22Rv1 (cell line): Measurements from ENCODE around the gene CACNG1.

ENCODE experiments used
- ZFX ChIP-seq: fragments of 450-650 bp; IDR thresholded peaks from 2 replicates; pipeline ENCODE4 v1.6.1; 2017; ENCODE audit warnings: antibody characterized with exemption, borderline replicate concordance
- TF ChIP-seq, protein P1 (sequence below): fragments of 450-650 bp; IDR thresholded peaks from 2 replicates; pipeline ENCODE4 v1.5.1; 2017; ENCODE audit warnings: mild to moderate bottlenecking

DNA sequence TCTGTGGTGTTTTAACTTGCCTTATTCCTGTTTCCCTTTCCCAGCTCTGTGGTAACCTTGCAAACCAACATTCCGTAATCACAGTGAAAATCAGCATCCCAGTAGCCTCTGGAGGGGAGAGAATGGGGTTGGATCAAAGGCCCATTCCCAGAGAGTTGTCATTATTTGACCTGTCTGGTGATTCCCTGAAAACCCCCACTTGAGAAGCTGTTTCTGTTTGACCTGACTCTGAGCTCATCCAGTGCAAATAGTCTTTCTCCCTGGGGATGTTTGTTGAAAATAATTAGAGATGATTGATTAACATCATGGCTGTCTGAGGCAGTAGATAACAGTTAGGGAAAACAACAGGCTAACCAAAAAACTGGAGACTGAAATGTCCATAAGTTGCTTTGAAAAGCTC lies 3.0 kb downstream of the CACNG1 start:
- TF ChIP-seq, protein P1, sequence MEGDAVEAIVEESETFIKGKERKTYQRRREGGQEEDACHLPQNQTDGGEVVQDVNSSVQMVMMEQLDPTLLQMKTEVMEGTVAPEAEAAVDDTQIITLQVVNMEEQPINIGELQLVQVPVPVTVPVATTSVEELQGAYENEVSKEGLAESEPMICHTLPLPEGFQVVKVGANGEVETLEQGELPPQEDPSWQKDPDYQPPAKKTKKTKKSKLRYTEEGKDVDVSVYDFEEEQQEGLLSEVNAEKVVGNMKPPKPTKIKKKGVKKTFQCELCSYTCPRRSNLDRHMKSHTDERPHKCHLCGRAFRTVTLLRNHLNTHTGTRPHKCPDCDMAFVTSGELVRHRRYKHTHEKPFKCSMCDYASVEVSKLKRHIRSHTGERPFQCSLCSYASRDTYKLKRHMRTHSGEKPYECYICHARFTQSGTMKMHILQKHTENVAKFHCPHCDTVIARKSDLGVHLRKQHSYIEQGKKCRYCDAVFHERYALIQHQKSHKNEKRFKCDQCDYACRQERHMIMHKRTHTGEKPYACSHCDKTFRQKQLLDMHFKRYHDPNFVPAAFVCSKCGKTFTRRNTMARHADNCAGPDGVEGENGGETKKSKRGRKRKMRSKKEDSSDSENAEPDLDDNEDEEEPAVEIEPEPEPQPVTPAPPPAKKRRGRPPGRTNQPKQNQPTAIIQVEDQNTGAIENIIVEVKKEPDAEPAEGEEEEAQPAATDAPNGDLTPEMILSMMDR: no peak
- no peak for TF ChIP-seq ZFX
